B cell (primary cell): ENCODE results near the gene GAPT. TPM values are rescaled to one million over a fixed set of nuclear protein-coding genes. Genes with fewer than 3 reads are reported as not detected.

Experiments
- ATAC-seq: fragments of 200-7000 bp; cut with Tn5 transposase; one replicate; pipeline ENCODE4 v1.10.0; 2021; ENCODE audit warnings: low read depth, mild to moderate bottlenecking, moderate number of reproducible peaks, moderate library complexity
- CTCF ChIA-PET: fragments of 350-600 bp; sonication (Branson Sonifier 250); formaldehyde crosslinking; loops from one replicate; lab custom pipeline; 2021; ENCODE audit warnings: antibody characterized with exemption, inconsistent platforms; lab: Charles Lee
- POLR2A ChIA-PET: fragments of 350-600 bp; sonication (Branson Sonifier 250); formaldehyde crosslinking; loops from one replicate; lab custom pipeline; 2021; ENCODE audit warnings: antibody characterized with exemption; lab: Charles Lee
- DNase-seq: peaks from one replicate; pipeline ENCODE4 v3.0.0; 2013
- H2AFZ ChIP-seq: 2 replicates; pipeline ENCODE4 v1.6.1; 2012; ENCODE audit warnings: mild to moderate bottlenecking, low read depth, low read length; ENCODE audit not compliant: insufficient read depth, poor library complexity, severe bottlenecking
- H3K27ac ChIP-seq, 2 donors: 1 replicate in 1 of 2; 2 replicates in 1 of 2; pipeline ENCODE4 v1.5.1; 2012 to 2013; ENCODE audit warnings: low read length in 2 of 2, mild to moderate bottlenecking in 2 of 2, moderate library complexity in 1 of 2
- H3K27me3 ChIP-seq, 4 experiments: fragments of 200-600 bp in 1 of 4; sonication (generic) in 1 of 4; replicated peaks in 1 of 4; 1 replicate in 2 of 4; 2 replicates in 2 of 4; pipeline versions ENCODE4 v1.6.1 to v1.7.0; 2013 to 2016; ENCODE audit warnings: low read length in 3 of 4, mild to moderate bottlenecking in 2 of 4, mixed read lengths in 1 of 4, moderate library complexity in 1 of 4; ENCODE audit not compliant: insufficient read depth in 4 of 4, control insufficient read depth in 3 of 4; ENCODE audit errors: control extremely low read depth in 1 of 4
- H3K36me3 ChIP-seq, 2 experiments: replicated peaks in 1 of 2; 1 replicate in 1 of 2; 2 replicates in 1 of 2; pipeline versions ENCODE4 v1.6.1 to v1.7.1; 2013; ENCODE audit warnings: low read length in 1 of 2; ENCODE audit not compliant: insufficient read depth in 2 of 2, control insufficient read depth in 1 of 2; ENCODE audit errors: control extremely low read depth in 1 of 2, extremely low read depth in 1 of 2
- H3K4me1 ChIP-seq, 2 donors: fragments of 200-600 bp in 1 of 2; sonication (generic) in 1 of 2; 1 replicate in 1 of 2; 2 replicates in 1 of 2; pipeline versions ENCODE4 v1.5.1 to v1.6.1; 2013 to 2017; ENCODE audit warnings: low read length in 2 of 2; ENCODE audit not compliant: control insufficient read depth in 2 of 2, insufficient read depth in 2 of 2
- H3K4me2 ChIP-seq: replicated peaks from 2 replicates; pipeline ENCODE3; 2012; ENCODE audit warnings: mild to moderate bottlenecking, low read depth, low read length; ENCODE audit not compliant: poor library complexity, severe bottlenecking
- H3K4me3 ChIP-seq, 5 experiments: fragments of 200-600 bp in 1 of 5; sonication (generic) in 1 of 5; 1 replicate in 3 of 5; 2 replicates in 2 of 5; pipeline versions ENCODE4 v1.5.1 to v1.7.0; 2011 to 2016; ENCODE audit warnings: low read length in 4 of 5, mild to moderate bottlenecking in 4 of 5, low read depth in 2 of 5, control low read depth in 1 of 5, moderate library complexity in 1 of 5; ENCODE audit not compliant: insufficient read depth in 1 of 5; ENCODE audit errors: control extremely low read depth in 1 of 5, extremely low read depth in 1 of 5
- H3K79me2 ChIP-seq: fragments of 200-600 bp; sonication (generic); one replicate; pipeline ENCODE4 v1.6.0; 2016; ENCODE audit warnings: low read length; ENCODE audit not compliant: control insufficient read depth, insufficient read depth
- H3K9ac ChIP-seq: fragments of 200-600 bp; sonication (generic); 2 replicates; pipeline ENCODE4 v1.6.1; 2017; ENCODE audit warnings: mild to moderate bottlenecking, low read length, moderate library complexity
- H3K9me3 ChIP-seq, 3 donors: one replicate each; pipeline versions ENCODE4 v1.6.1 to v1.7.1; 2013; ENCODE audit warnings: low read length in 2 of 3; ENCODE audit not compliant: control insufficient read depth in 2 of 3, insufficient read depth in 1 of 3; ENCODE audit errors: control extremely low read depth in 1 of 3
- H4K20me1 ChIP-seq: 2 replicates; pipeline ENCODE4 v1.6.0; 2012; ENCODE audit warnings: mild to moderate bottlenecking, low read length; ENCODE audit not compliant: insufficient read depth, control insufficient read depth, poor library complexity, severe bottlenecking
- H3K27ac Mint-ChIP-seq: one replicate; pipeline ENCODE4 v1.8.0; 2021; ENCODE audit warnings: mixed read lengths
- H3K27me3 Mint-ChIP-seq: one replicate; pipeline ENCODE4 v1.8.0; 2021; ENCODE audit warnings: mixed read lengths
- H3K4me1 Mint-ChIP-seq: one replicate; pipeline ENCODE4 v1.8.0; 2021; ENCODE audit warnings: mixed read lengths
- H3K4me3 Mint-ChIP-seq: one replicate; pipeline ENCODE4 v1.8.0; 2021; ENCODE audit warnings: mixed read lengths
- H3K9me3 Mint-ChIP-seq: one replicate; pipeline ENCODE4 v1.8.0; 2022; ENCODE audit warnings: mixed read lengths; ENCODE audit not compliant: insufficient read depth
- CTCF ChIP-seq: fragments of 200-600 bp; IDR thresholded peaks from one replicate; pipeline ENCODE4 v1.8.0; 2022; ENCODE audit warnings: antibody characterized with exemption, mild to moderate bottlenecking
- EZH2 ChIP-seq: IDR thresholded peaks from 2 replicates; pipeline ENCODE4 v1.6.1; 2012; ENCODE audit warnings: borderline replicate concordance, low read depth, mild to moderate bottlenecking, moderate library complexity, low read length; ENCODE audit not compliant: insufficient read depth, poor library complexity, severe bottlenecking
- intact Hi-C: fragments of 100-400 bp; cut with micrococcal nuclease; formaldehyde crosslinking; loops from one replicate; pipeline ENCODE4 v1.10.0; 2022
- polyA plus RNA-seq: library from polyadenylated mRNA; depleted of rRNA; stranded (reverse); fragments of >200 nt; gene quantifications from 2 replicates; pipeline ENCODE4 v1.2.3, GENCODE V29; 2012
- total RNA-seq, 2 donors: library from RNA; stranded (reverse); fragments of 120-200 nt in 1 of 2; gene quantifications; 1 replicate in 1 of 2; 2 replicates in 1 of 2; pipeline versions ENCODE4 v1.2.3 to v1.2.4, GENCODE V29; 2013 to 2022

Gene GAPT
- total and polyA plus RNA-seq, 2 donors (not counting 1 experiment from before 2014, with no cell fraction given): 51.3 to 69.0 TPM

- H3K27ac Mint-ChIP-seq: peak overlapping the region; percentile 70
- peaks cover 2% of the 10 kb centered on the region for H3K9me3 Mint-ChIP-seq
Observed at GRCh38 chr5:58493141-58493540, 1.9 kb downstream of the GAPT start.

More at GRCh38 chr5:58493141-58493540, 1.9 kb downstream of the GAPT start:
- Histone ChIP-seq H3K9ac (peak overlapping the region; percentile 87), H3K4me2 (peak overlapping the region; percentile 78), H3K27ac (peak overlapping the region; percentile 3 to 90), H3K4me1 (peaks cover 47 to 70% of the 10 kb centered on the region in 2 donors), H2AFZ (no peak overlapping the region), H3K4me3 (peak overlapping the region; percentile 56 to 98 (median 66)), H3K36me3 (peaks cover 18 to 41% of the 10 kb centered on the region in 2 experiments), H4K20me1 (no peaks in the 10 kb centered on the region), H3K27me3 (no peaks in the 10 kb centered on the region), H3K9me3 (peaks cover 0 to 8% (median 4%) of the 10 kb centered on the region in 3 donors), H3K79me2 (peaks cover 65% of the 10 kb centered on the region)
- TF ChIP-seq EZH2: no peak
- no peak for TF ChIP-seq CTCF
- ChIA-PET POLR2A (no interaction called here), CTCF (interaction anchor here (1.0 to 1.8 kb wide), 5 partner anchors 13 to 356 kb away, joined by 3 to 5 read pairs (median 4); no protein-coding TSS in a partner anchor)
- H3K4me1 Mint-ChIP-seq: peaks cover 74% of the 10 kb centered on the region
- peak overlapping the region; percentile 71 for H3K4me3 Mint-ChIP-seq
- intact Hi-C loops: loop anchor here (5.0 to 10.0 kb wide), 4 partner anchors 34 to 1312 kb away; no protein-coding TSS in a partner anchor
- no peaks in the 10 kb centered on the region for H3K27me3 Mint-ChIP-seq
- DNase-seq (no peak), ATAC-seq (no peak)
